Fibroblast of lung (primary cell): Measurements from ENCODE around the gene CAST. TPM values are rescaled to one million over a fixed set of nuclear protein-coding genes. Genes with fewer than 3 reads are reported as not detected.

ENCODE experiments used
- DNase-seq, 2 donors: peaks; one replicate each; pipeline versions ENCODE4 v3.0.0 to v3.0.0-alpha.2; 2010; ENCODE audit warnings: low read depth in 2 of 2
- H2AFZ ChIP-seq: 2 replicates; pipeline ENCODE4 v1.5.1; 2012; ENCODE audit warnings: low read length, control low read depth, inconsistent platforms
- H3K27ac ChIP-seq: 2 replicates; pipeline ENCODE4 v1.5.1; 2011; ENCODE audit warnings: low read length, control low read depth; ENCODE audit not compliant: insufficient read depth
- H3K27me3 ChIP-seq: 2 replicates; pipeline ENCODE4 v1.5.1; 2011; ENCODE audit warnings: mild to moderate bottlenecking, low read length; ENCODE audit not compliant: control insufficient read depth, insufficient read depth
- H3K36me3 ChIP-seq: 2 replicates; pipeline ENCODE4 v1.5.1; 2011; ENCODE audit warnings: low read length; ENCODE audit not compliant: control insufficient read depth, insufficient read depth
- H3K4me1 ChIP-seq: 2 replicates; pipeline ENCODE4 v1.5.1; 2011; ENCODE audit warnings: low read length; ENCODE audit not compliant: control insufficient read depth, insufficient read depth; ENCODE audit errors: extremely low read depth
- H3K4me2 ChIP-seq: 2 replicates; pipeline ENCODE4 v1.5.1; 2011; ENCODE audit warnings: low read length, control low read depth; ENCODE audit not compliant: insufficient read depth; ENCODE audit errors: extremely low read depth
- H3K4me3 ChIP-seq, 4 experiments: fragments of 200-600 bp in 1 of 4; sonication (generic) in 1 of 4; replicated peaks in 1 of 4; 2 replicates each; pipeline ENCODE4 v1.5.1; 2011 to 2016; ENCODE audit warnings: low read length in 4 of 4, low read depth in 3 of 4, mild to moderate bottlenecking in 3 of 4, control low read depth in 2 of 4, inconsistent platforms in 1 of 4, mixed read lengths in 1 of 4; ENCODE audit not compliant: insufficient read depth in 1 of 4; ENCODE audit errors: control extremely low read depth in 1 of 4
- H3K79me2 ChIP-seq: 2 replicates; pipeline ENCODE4 v1.5.1; 2012; ENCODE audit warnings: mild to moderate bottlenecking, low read length, inconsistent platforms; ENCODE audit not compliant: control insufficient read depth, insufficient read depth
- H3K9ac ChIP-seq: 2 replicates; pipeline ENCODE4 v1.5.1; 2011; ENCODE audit warnings: mild to moderate bottlenecking, low read length, control low read depth; ENCODE audit not compliant: insufficient read depth
- H3K9me3 ChIP-seq: 2 replicates; pipeline ENCODE4 v1.5.1; 2012; ENCODE audit warnings: low read depth, low read length; ENCODE audit not compliant: control insufficient read depth, insufficient read depth
- H4K20me1 ChIP-seq: 2 replicates; pipeline ENCODE4 v1.5.1; 2011; ENCODE audit warnings: low read length; ENCODE audit not compliant: control insufficient read depth, insufficient read depth; ENCODE audit errors: extremely low read depth
- EZH2 ChIP-seq: IDR thresholded peaks from 2 replicates; pipeline ENCODE4 v1.5.1; 2012; ENCODE audit warnings: low read length, control low read depth, mild to moderate bottlenecking; ENCODE audit errors: missing control alignments
- polyA plus RNA-seq, 2 donors: library from polyadenylated mRNA; depleted of rRNA in 1 of 2; stranded (reverse) in 1 of 2; unstranded in 1 of 2; fragments of >200 nt; gene quantifications; 2 replicates each; pipeline ENCODE4 v1.2.1, GENCODE V29; 2011 to 2012; ENCODE audit warnings: missing spikeins in 1 of 2
- total RNA-seq: library from RNA; depleted of rRNA; stranded (reverse); fragments of >200 nt; gene quantifications from 2 replicates; pipeline ENCODE4 v1.2.1, GENCODE V29; 2014
- TF ChIP-seq, protein P1 (sequence below), 2 donors: IDR thresholded peaks in 1 of 2; conservative IDR thresholded peaks in 1 of 2; 1 replicate in 1 of 2; 2 replicates in 1 of 2; pipeline ENCODE4 v1.5.1; 2011 to 2012; ENCODE audit warnings: low read length in 2 of 2, control low read depth in 1 of 2, inconsistent platforms in 1 of 2, low read depth in 1 of 2, mild to moderate bottlenecking in 1 of 2

The CAST gene
- total and polyA plus RNA-seq, 2 donors (not counting 1 experiment from before 2014, with no cell fraction given), result 203 to 378 TPM

DNA sequence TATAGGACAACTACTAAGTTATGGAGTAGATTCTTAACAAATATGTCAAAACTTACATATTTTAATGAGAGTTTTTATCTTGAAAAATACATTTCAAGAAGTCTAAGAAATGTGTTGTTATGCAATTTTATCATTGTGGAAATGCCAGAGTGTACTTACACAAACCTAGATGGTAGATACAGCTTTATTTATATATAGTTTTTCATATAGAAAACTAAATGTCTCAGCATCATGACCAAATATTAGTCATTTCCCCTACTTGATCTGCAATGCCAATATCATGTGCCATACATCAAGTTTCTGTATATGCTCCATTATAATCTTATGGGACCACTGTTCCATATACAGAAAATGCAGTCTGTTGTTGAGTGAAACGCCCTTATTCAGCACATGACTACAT lies 28.7 kb downstream of the CAST start:
- peak overlapping the region; percentile 57 for H3K27ac ChIP-seq
- no peak overlapping the region for H3K4me3 ChIP-seq
- no peak for TF ChIP-seq EZH2
- TF ChIP-seq, protein P1, sequence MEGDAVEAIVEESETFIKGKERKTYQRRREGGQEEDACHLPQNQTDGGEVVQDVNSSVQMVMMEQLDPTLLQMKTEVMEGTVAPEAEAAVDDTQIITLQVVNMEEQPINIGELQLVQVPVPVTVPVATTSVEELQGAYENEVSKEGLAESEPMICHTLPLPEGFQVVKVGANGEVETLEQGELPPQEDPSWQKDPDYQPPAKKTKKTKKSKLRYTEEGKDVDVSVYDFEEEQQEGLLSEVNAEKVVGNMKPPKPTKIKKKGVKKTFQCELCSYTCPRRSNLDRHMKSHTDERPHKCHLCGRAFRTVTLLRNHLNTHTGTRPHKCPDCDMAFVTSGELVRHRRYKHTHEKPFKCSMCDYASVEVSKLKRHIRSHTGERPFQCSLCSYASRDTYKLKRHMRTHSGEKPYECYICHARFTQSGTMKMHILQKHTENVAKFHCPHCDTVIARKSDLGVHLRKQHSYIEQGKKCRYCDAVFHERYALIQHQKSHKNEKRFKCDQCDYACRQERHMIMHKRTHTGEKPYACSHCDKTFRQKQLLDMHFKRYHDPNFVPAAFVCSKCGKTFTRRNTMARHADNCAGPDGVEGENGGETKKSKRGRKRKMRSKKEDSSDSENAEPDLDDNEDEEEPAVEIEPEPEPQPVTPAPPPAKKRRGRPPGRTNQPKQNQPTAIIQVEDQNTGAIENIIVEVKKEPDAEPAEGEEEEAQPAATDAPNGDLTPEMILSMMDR (conservative IDR thresholded peaks at IDR 0.05 in 1 of 2, IDR thresholded peaks at IDR 0.05 in 1 of 2; ENCODE audit: low read depth in 1 of 2, low read length in 2 of 2), result no peak
- H3K4me1 ChIP-seq, result peaks cover 3% of the 10 kb centered on the region
- no peaks in the 10 kb centered on the region for H3K27me3 ChIP-seq
- H3K9ac ChIP-seq, result no peak overlapping the region
- no peak overlapping the region for H3K4me2 ChIP-seq
- no peak for DNase-seq
- H3K79me2 ChIP-seq, result peaks cover 53% of the 10 kb centered on the region
- no peaks in the 10 kb centered on the region for H3K9me3 ChIP-seq
- no peaks in the 10 kb centered on the region for H4K20me1 ChIP-seq
- H3K36me3 ChIP-seq, result no peaks in the 10 kb centered on the region
- H2AFZ ChIP-seq, result no peak overlapping the region

- H4K20me1 ChIP-seq, result no peaks in the 10 kb centered on the region
- H3K9ac ChIP-seq, result no peak overlapping the region
- H3K4me1 ChIP-seq, result peaks cover 3% of the 10 kb centered on the region
- TF ChIP-seq EZH2, result no peak
- TF ChIP-seq, protein P1 (conservative IDR thresholded peaks at IDR 0.05 in 1 of 2, IDR thresholded peaks at IDR 0.05 in 1 of 2; ENCODE audit: low read depth in 1 of 2, low read length in 2 of 2), result no peak
- no peaks in the 10 kb centered on the region for H3K9me3 ChIP-seq
- H3K79me2 ChIP-seq, result peaks cover 47% of the 10 kb centered on the region
- peak overlapping the region; percentile 57 for H3K27ac ChIP-seq
- peak in 1 of 2 donors; percentile 45 for DNase-seq
- H3K36me3 ChIP-seq, result no peaks in the 10 kb centered on the region
- H2AFZ ChIP-seq, result no peak overlapping the region
- H3K4me3 ChIP-seq, result no peak overlapping the region
- H3K27me3 ChIP-seq, result no peaks in the 10 kb centered on the region
- peak overlapping the region; percentile 9 for H3K4me2 ChIP-seq
Measured at GRCh38 chr5:96691503-96692303, 29.5 kb downstream of the CAST start.

DNA sequence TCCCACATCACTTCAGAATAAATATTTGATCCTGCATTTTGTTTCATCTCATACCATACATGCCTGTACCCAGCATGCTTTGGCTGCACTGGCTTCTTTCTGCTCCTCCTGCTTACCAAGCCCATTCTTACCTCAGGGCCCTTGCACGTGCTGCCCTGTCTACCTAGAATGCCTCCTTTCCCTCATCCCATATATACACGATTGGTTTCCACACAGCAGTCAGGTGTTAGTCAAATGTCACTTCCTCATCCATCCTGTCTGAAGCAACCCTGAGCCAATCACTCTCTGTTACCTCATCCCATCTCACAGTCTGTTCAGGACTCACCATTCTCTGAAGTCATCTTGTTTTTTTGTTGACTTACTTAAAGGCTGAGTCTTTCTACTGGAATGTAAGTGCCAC lies 30.3 kb downstream of the CAST start:
- no peak overlapping the region for H3K9ac ChIP-seq
- H3K4me2 ChIP-seq, result no peak overlapping the region
- H2AFZ ChIP-seq, result no peak overlapping the region

More for the DNA sequence above, 30.3 kb downstream of the CAST start:
- no peak for TF ChIP-seq EZH2
- TF ChIP-seq, protein P1 (conservative IDR thresholded peaks at IDR 0.05 in 1 of 2, IDR thresholded peaks at IDR 0.05 in 1 of 2; ENCODE audit: low read depth in 1 of 2, low read length in 2 of 2), result no peak
- H3K27ac ChIP-seq, result peak overlapping the region; percentile 57
- H3K9me3 ChIP-seq, result no peaks in the 10 kb centered on the region
- no peak overlapping the region for H3K4me3 ChIP-seq
- H3K36me3 ChIP-seq, result no peaks in the 10 kb centered on the region
- no peaks in the 10 kb centered on the region for H3K27me3 ChIP-seq
- peaks cover 42% of the 10 kb centered on the region for H3K79me2 ChIP-seq
- H4K20me1 ChIP-seq, result no peaks in the 10 kb centered on the region
- peak; percentile 36 to 43 for DNase-seq
- peaks cover 3% of the 10 kb centered on the region for H3K4me1 ChIP-seq
